ENCODE results near the gene TAS1R3.

Gene TAS1R3

DNA sequence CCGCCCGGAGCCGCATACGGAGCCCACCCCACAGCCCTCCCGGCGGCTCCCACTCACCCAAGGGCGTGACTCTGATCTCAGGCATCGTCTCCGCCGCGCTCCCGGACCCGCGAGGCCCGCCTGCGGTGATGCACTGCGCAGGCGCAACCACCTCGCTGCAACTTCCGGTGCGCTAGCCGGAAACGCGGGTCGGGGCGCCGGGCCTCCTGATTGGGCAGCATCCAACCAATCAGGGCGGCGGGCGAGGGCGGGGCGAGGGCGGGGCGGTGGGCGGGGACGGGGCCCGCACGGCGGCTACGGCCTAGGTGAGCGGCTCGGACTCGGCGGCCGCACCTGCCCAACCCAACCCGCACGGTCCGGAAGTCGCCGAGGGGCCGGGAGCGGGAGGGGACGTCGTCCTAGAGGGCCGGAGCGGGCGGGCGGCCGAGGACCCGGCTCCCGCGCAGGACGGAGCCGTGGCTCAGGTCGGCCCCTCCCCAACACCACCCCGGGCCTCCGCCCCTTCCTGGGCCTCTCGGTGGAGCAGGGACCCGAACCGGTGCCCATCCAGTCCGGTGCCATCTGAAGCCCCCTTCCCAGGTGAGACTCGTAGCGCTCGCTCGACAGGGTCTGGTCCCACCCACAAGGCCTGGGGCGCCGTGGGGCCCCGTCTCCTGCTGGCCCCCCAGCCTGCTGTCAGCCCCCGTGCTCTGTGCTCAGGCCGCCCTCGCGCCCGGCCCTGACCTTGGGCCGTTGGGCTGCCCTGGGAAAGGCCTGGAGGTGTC is 6.4 kb upstream of the TAS1R3 start, which contains the start of the genes CPTP and INTS11:
Gene CPTP (plus strand): TSS at position 279 of the 764 bp plus-strand sequence. CDS start 2,109 bp downstream, outside the sequence.
Gene INTS11 (minus strand): TSS at position 137 of the 764 bp plus-strand sequence. CDS start 52 bp downstream, at position 85.
- peak; percentile 91 for DNase-seq

DNA sequence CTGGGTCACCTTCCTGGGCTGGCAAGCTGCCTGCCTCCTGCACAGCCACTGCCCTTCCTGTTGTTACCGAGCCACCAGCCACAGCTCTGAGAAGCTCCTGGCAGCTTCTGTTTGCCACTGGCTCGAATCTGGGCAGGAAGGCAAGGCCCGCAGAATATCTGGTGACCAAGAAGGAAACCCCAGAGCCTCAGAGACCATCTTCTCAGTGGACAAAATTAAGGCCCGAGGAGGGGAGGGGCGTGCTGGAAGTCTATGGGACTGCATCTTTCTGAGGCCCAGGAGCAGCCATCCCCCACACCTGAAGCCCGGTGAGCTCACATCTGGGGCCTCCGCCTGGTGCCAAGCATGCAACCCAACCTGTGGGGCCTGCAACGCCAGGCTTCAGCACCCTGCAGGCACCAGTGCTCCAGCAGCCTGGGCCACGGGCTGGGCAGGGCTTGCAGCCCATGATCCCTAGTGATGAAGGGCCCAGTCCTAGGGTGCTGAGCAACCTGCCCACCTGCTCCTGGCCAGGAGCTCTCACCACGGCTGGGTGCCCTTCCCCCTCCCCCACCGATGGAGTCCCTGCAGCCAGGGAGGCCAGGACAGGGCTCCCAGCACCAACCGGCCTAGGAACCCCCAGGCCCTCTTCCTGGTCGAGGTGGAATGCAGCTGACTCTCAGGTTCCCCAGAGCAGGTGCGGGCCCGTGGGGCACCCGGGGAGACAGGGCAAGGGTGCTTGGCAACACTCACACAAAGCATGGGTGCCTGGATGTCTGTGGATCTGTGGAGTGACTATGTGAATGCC is 5.6 kb upstream of the TAS1R3 start:
- DNase-seq = no peak

GRCh38 chr1:1326075-1326605 is 4.9 kb upstream of the TAS1R3 start:
- DNase-seq = no peak

DNA sequence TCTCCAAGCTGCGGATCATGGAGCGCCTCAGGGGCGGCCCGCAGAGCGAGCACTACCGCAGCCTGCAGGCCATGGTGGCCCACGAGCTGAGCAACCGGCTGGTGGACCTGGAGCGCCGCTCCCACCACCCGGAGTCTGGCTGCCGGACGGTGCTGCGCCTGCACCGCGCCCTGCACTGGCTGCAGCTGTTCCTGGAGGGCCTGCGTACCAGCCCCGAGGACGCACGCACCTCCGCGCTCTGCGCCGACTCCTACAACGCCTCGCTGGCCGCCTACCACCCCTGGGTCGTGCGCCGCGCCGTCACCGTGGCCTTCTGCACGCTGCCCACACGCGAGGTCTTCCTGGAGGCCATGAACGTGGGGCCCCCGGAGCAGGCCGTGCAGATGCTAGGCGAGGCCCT is 3.8 kb upstream of the TAS1R3 start:
- DNase-seq = no peak

- no peak for DNase-seq
Observed at GRCh38 chr1:1328254-1328653, 2.8 kb upstream of the TAS1R3 start.

GRCh38 chr1:1329304-1330210 is 1.5 kb upstream of the TAS1R3 start:
- DNase-seq = no peak

DNA sequence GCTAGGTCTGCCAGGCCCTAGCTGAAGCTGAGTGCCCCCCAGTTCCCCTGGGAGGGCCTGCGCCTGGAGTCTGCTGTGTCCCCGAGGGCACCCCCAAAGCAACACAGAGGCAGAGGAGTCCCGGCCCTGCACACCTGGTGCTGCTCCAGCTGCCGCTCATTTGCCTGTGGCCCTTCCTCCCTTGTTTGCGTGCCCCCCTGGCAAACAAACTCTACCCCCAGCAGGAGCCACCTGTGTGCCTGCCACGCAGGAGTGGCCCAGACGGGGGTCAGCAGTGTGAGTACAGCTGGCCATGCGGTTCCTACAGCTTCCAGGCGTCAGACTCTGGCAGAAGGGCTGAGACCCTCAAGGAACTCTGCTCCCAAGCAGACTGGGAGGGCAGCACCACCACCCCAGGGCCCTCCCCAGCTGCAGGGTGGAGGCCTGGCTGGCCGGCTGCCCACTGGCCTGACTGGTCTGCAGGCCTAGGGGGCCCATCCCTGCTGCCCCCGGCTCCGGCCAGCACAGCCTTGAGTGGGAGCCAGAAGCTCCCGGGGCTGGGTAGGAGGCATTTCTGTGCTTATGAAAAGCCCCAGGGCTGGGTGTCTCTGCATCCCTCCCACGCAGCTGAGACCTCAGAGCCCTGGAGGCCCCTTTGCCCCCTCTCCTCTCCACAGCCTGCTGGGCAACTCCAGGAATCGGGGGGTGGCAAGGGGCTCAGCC is 563 bp upstream of the TAS1R3 start:
- DNase-seq = no peak

DNA sequence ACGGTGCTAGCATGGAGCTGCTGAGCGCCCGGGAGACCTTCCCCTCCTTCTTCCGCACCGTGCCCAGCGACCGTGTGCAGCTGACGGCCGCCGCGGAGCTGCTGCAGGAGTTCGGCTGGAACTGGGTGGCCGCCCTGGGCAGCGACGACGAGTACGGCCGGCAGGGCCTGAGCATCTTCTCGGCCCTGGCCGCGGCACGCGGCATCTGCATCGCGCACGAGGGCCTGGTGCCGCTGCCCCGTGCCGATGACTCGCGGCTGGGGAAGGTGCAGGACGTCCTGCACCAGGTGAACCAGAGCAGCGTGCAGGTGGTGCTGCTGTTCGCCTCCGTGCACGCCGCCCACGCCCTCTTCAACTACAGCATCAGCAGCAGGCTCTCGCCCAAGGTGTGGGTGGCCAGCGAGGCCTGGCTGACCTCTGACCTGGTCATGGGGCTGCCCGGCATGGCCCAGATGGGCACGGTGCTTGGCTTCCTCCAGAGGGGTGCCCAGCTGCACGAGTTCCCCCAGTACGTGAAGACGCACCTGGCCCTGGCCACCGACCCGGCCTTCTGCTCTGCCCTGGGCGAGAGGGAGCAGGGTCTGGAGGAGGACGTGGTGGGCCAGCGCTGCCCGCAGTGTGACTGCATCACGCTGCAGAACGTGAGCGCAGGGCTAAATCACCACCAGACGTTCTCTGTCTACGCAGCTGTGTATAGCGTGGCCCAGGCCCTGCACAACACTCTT is 1.1 kb downstream of the TAS1R3 start:
- no peak for DNase-seq

- DNase-seq = no peak
Observed at GRCh38 chr1:1332774-1333480, 1.8 kb downstream of the TAS1R3 start.

DNA sequence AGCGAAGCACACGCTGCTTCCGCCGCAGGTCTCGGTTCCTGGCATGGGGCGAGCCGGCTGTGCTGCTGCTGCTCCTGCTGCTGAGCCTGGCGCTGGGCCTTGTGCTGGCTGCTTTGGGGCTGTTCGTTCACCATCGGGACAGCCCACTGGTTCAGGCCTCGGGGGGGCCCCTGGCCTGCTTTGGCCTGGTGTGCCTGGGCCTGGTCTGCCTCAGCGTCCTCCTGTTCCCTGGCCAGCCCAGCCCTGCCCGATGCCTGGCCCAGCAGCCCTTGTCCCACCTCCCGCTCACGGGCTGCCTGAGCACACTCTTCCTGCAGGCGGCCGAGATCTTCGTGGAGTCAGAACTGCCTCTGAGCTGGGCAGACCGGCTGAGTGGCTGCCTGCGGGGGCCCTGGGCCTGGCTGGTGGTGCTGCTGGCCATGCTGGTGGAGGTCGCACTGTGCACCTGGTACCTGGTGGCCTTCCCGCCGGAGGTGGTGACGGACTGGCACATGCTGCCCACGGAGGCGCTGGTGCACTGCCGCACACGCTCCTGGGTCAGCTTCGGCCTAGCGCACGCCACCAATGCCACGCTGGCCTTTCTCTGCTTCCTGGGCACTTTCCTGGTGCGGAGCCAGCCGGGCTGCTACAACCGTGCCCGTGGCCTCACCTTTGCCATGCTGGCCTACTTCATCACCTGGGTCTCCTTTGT is 2.6 kb downstream of the TAS1R3 start:
- DNase-seq = no peak

- DNase-seq = no peak
Observed at GRCh38 chr1:1334835-1335234, 3.8 kb downstream of the TAS1R3 start.

- DNase-seq = no peak
Observed at GRCh38 chr1:1335283-1335682, 4.2 kb downstream of the TAS1R3 start.

GRCh38 chr1:1335792-1336248 is 4.7 kb downstream of the TAS1R3 start:
- no peak for DNase-seq

- DNase-seq = no peak
Observed at GRCh38 chr1:1336446-1336845, 5.4 kb downstream of the TAS1R3 start.

DNA sequence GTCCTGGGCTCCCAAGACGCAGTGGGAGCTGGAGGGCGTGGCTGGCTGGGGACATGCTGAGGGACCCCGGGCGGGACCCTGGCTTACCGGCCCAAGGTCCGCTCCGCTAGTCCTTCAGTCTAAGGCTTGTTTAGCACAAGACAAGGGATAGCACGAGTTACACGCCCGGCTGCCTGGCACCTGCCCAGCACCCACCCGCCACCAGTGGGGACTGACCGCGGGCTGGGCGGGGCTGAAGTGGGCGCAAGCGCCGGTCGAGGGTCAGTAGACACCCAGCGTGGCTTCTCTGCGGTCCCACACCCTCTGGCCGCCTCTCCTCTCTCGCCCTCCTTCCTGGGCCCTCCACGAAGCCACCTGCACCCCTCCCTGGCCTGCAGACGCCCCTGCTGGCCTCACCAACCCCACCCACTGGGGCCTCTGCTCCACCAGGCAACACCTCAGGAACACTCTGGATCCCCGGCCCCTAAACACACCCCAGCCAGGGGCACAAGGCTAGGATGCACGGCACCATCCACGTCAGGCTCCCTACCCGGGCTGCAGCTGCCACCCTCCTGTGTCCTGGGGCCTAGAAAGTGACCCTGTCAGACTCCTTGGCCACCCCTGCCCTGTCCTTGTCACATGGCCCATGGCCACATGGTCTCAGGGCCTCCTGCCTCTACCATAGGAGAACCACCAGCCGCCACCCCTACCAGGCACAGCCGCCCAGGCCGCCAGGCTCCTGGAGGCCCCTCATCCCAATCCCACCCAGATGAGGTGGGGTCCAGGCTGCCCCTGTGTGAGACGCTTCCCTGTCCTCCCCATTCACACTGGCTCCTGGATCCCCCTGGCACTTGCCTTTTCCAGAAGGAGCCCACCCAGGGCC is 6.1 kb downstream of the TAS1R3 start:
- DNase-seq = no peak

GRCh38 chr1:1337793-1338147 is 6.7 kb downstream of the TAS1R3 start:
- no peak for DNase-seq

DNA sequence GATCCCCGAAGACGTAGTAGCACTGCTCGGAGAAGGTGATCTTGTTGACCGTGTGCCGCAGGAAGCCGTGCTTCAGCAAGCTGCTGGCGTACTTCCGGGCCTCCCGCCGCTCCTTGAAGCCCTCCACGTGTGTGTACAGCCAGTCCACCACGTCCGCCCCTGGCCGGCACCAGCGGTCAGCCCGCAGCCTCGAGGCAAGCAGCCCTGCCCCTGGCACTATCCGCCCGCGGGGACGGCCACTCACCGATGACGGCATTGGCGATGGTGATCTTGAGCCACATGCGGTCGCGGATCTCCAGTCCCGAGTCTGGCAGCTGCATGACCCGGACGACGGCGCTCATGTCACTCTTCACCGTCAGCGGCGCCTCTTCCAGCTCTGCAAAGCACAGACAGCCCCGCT is 7.2 kb downstream of the TAS1R3 start:
- no peak for DNase-seq

DNA sequence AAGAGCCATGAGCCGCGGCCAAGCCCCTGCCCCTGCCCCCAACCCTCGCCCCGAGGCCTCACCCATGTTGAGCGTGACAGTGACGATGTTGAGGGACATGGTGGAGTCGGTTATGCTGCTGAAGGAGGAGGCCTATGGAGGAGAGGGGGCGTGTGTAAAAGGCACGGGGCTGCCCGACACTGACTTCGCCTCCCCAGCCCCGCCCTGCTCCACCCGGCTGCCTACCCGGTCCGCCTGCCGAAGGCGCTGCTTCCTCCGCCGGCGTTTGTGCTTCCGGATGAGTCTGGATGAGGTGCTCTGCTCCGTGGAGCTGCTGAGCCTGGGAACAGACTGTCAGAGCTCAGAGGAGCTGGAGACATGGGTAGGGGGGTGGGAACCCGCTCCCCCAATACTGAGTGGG is 9.1 kb downstream of the TAS1R3 start:
- no peak for DNase-seq

Data from NCI-H187 (cell line).